ENCODE results near the gene TGM1. TPM values are rescaled to one million over a fixed set of nuclear protein-coding genes. Genes with fewer than 3 reads are reported as not detected.
"Not testable (repeated sequence)": the region's sequence is repeated elsewhere in the genome, so short reads cannot be mapped to it uniquely, and the experiment has no call there.

TGM1 gene
- total RNA-seq, 1 donor from 2014 or later = 13.2 TPM

DNA sequence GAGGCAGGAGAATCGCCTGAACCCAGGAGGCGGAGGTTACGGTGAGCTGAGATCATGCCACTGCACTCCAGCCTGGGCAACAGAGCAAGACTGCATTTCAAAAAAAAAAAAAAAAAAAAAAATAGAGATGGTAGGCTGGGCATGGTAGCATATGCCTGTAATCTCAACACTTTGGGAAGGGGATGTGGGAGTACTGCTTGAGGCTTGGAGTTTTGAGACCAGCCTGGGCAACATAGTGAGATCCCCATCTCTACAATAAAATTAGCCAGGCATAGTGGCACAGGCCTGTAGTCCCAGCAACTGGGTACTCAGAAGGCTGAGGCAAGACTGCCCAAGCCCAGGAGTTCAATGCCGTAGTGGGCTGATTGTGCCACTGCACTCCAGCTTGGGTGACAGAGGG is 40.0 kb downstream of the TGM1 start:
- ATAC-seq; DNase-seq (ENCODE audit: low spot score); intact Hi-C loops (cut with DNase I): not testable (repeated sequence)

- intact Hi-C loops (cut with DNase I) = no loop called here
- no peak for DNase-seq (ENCODE audit: low spot score)
- no peak for ATAC-seq
These were observed 43.5 kb downstream of the TGM1 start for GRCh38 chr14:24219521-24219920.

GRCh38 chr14:24219080-24219479 is 43.9 kb downstream of the TGM1 start:
- DNase-seq (ENCODE audit: low spot score) = no peak
- intact Hi-C loops (cut with DNase I) = no loop called here
- no peak for ATAC-seq

- DNase-seq (ENCODE audit: low spot score); intact Hi-C loops (cut with DNase I); ATAC-seq: not testable (repeated sequence)
These were observed 46.1 kb downstream of the TGM1 start for GRCh38 chr14:24216876-24217275.

- ATAC-seq = no peak
- intact Hi-C loops (cut with DNase I) = no loop called here
- DNase-seq (ENCODE audit: low spot score) = no peak
These were observed 46.7 kb downstream of the TGM1 start for GRCh38 chr14:24216345-24216699.

DNA sequence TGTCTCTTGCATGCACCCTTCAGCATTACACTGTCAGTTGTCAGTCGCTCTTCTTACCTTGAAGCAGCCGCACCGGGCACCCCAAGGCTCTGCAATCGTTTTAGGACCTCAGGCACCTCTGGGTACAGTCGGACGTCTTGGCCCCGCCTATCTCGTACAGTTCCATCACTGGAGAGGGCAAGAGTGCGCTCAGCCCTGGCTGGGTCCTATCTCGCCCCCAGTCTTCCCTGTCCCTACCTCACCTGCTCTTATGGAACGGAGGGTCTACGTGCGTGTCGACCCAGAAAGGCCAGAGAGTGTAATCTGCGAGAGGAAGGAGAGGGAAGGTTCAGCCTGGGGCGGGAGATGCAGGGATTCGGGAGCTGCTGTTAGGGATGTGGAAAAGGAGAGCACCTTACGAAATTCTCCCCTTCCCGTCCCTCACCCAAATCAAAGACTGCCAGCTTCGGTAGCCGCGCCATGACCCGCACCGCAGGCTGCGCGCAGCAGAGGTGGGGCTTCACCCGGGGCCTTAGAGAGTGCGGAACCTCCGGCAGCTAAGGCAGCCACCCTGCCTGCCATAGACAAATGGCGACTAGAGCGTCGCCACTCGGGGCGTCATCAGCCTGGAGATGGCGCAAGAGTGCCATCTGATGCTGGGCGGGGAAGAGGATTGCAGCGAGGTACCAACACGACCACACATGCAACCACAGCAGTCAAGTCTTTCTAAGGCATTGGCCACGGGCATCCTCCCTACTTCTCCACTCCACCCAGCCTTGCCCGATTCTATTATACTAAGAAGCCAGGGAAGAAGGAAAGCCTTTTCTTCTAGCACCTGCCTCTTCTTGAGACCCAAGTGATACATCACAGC is 47.3 kb downstream of the TGM1 start, which contains the start of gene MDP1:
TSS of gene MDP1 (minus strand) at position 572 of the 850 bp plus-strand sequence. CDS start at position 461, 111 bp downstream.
- peak; percentile 88 for ATAC-seq
- peak; percentile 90 for DNase-seq (ENCODE audit: low spot score)
- intact Hi-C loops (cut with DNase I) = no loop called here

GRCh38 chr14:24213866-24214662 is 48.9 kb downstream of the TGM1 start:
- intact Hi-C loops (cut with DNase I) = no loop called here
- ATAC-seq (no peak), DNase-seq (ENCODE audit: low spot score) (no peak)

DNA sequence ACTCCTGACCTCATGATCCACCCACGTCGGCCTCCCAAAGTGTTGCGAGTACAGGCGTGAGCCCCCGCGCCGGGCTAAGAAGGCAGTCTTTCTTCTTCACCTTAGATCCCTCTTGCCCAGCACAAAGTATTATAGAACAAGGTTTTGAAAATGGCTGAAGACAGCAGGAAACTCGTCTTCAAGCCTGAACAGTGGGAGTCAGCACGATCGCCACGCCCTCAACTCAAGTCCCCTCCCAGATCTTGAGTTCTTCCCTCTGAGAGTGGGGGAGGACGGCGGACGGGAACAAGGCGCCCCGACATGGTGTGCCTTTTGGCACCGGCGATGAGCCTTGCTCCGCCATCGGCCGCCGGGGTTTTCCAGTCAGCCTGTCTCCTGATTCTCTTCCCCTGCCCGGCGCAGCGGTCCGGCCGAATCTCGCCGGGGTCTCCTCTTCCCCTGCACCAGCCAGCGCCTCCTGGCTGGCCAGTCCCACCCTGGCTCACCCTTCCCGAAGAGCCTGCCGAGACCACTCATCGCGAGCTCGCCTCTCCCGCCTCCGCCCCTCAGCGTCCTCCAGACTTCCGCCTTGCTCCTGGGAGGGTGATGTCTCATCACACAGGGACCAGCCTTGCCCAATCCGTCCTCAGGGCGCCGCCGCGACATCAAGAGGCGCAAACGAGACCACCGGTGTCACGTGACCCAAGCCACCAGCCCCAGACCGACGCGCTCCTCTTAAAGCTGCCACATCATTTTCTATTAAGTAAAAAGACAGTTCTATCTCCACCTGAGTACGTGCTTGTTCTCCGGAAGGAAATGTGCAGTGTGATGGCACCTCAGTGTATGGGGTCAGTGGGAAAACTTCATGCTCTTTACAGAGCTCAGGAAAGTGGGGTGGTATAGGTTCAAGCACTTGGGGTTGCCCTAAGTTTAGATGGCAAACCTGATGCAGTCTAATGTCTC is 49.8 kb downstream of the TGM1 start, which contains the start of gene CHMP4A:
TSS of gene CHMP4A (minus strand) at position 565 of the 942 bp plus-strand sequence. CDS start at position 516, 49 bp downstream.
- intact Hi-C loops (cut with DNase I) = no loop called here
- peak; percentile 95 for DNase-seq (ENCODE audit: low spot score)
- ATAC-seq = peak; percentile 95

- intact Hi-C loops (cut with DNase I) = no loop called here
- DNase-seq (ENCODE audit: low spot score) (no peak), ATAC-seq (no peak)
These were observed 51.7 kb downstream of the TGM1 start for GRCh38 chr14:24211311-24211710.

- intact Hi-C loops (cut with DNase I) = no loop called here
- no peak for DNase-seq (ENCODE audit: low spot score)
- no peak for ATAC-seq
These were observed 55.4 kb downstream of the TGM1 start for GRCh38 chr14:24207625-24208024.

DNA sequence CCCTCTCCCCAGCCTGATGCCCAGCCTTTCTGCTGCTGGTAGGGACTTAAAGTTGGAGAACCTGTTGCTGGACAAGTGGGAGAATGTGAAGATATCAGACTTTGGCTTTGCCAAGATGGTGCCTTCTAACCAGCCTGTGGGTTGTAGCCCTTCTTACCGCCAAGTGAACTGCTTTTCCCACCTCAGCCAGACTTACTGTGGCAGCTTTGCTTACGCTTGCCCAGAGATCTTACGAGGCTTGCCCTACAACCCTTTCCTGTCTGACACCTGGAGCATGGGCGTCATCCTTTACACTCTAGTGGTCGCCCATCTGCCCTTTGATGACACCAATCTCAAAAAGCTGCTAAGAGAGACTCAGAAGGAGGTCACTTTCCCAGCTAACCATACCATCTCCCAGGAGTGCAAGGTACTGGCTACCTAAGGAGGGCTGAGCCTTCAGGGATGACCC is 55.8 kb downstream of the TGM1 start:
- DNase-seq (ENCODE audit: low spot score) = no peak
- intact Hi-C loops (cut with DNase I) = no loop called here
- ATAC-seq = no peak

DNA sequence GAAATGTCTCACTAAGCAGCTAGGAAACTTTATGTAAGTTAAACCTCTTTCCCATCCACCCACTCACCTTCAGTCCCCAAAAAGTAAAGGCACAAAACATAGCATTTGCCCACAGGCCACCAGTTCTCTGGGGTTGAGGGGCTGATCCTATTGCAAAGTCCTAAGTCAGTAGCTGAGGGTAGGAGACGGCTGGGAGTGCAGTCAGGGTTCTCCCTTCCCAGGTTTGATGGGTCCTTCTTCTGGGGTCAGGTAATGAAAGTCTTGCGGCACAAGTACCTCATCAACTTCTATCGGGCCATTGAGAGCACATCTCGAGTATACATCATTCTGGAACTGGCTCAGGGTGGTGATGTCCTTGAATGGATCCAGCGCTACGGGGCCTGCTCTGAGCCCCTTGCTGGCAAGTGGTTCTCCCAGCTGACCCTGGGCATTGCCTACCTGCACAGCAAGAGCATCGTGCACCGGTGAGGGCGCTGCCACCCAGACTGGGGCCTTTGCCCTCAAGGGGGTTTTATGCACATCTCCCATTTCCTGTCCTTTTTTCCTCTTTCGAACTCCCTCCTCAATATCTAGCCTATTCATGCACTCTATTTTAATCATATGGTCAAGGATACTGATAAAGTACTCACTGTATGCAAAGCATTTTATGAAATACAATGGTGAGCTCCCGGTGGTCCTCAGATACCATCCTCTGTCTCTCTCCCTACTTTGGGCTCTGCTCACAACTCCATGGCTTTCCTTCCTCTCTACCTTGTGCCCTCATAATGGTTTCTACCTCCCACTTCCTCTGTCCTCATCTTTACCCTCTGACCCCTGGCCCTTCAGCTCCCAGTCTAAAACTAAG is 56.5 kb downstream of the TGM1 start:
- no peak for ATAC-seq
- intact Hi-C loops (cut with DNase I) = no loop called here
- no peak for DNase-seq (ENCODE audit: low spot score)

DNA sequence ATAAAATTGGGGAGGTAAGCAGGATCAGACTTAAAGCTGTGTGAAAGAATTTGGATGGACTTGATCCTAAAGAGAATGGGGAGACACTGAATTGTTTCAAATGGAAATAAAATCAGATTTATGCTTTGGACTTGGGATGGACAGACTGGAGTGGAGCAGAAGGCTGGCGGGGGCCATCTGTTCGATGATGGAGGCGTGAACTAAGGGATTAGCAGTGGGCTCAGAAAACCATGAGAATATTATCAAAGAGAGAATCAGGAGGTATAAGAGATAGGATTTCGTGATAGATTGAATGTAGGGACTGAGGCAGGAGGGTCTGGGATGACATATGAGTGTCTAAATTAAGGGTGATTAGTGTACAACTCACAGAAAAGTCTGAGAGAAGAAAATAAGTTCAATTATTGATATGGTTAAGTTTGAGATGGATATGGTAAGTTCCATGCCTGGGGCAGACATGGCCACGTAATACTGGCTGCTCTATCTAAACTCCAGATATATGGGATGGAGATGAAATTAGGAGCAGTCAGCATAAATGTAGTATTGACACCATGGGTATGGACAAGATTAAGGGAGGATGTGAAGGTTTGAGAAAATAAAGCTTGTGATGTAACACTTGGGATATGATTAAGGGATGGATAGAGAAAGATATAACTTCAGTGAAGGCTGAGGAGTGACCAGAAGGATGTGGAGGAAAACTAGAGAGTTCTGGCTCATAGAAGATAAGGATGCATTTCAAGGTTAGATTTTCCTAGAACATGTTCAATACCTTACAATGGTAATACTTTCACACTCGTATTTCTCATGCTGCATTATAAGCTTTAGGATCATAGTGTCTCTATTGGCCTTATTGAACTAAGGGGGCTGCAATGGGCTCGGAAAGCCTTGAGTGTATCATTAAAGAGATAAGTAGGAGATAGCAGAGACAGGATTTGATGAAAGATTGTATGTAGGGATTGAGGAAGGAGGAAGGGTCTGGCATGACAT is 58.5 kb downstream of the TGM1 start:
- DNase-seq (ENCODE audit: low spot score) (no peak), ATAC-seq (no peak)
- intact Hi-C loops (cut with DNase I) = no loop called here

DNA sequence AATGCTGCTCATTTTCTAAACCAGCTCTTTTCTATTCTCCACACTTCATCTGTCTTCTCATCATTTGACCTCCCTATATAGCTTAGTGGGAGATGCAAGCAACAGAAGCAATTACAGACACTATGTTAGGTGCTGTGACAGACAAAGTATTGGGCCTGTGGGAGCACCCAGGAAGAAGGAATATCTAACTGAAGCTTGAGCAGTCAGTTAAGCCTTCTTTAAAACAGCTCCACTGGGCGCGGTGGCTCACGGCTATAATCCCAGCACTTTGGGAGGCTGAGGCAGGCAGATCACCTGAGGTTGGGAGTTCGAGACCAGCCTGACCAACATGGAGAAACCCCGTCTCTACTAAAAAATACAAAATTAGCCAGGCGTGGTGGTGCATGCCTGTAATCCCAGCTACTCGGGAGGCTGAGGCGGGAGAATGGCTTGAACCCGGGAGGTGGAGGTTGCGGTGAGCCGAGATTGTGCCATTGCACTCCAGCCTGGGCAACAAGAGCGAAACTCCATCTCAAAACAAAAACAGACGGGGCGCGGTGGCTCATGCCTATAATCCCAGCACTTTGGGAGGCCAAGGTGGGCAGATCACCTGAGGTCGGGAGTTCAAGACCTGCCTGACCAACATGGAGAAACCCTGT is 59.6 kb downstream of the TGM1 start:
- ATAC-seq; intact Hi-C loops (cut with DNase I); DNase-seq (ENCODE audit: low spot score): not testable (repeated sequence)

GRCh38 chr14:24202538-24202937 is 60.4 kb downstream of the TGM1 start:
- ATAC-seq; intact Hi-C loops (cut with DNase I); DNase-seq (ENCODE audit: low spot score): not testable (repeated sequence)
